ENCODE data around the gene SPEM3.

DNA sequence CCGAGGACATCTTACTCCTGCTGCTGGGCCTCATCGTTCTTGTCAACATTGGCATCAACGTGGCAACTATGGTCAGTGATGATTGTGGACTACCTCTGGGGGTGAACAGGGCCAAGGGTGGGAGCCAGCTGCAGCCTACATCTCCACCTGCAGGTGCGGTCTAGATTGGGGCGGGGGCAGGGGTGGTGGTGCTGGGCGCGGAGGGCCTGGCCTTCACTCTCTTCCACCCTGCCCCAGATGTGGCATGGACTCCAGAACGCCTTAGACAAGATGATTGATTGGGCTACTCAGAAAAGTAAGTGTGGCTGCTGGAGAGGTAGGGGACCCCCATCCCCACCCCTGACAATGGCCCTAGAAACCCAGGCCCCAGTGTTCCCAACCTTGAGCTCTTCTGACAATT lies 2.9 kb upstream of the SPEM3 start:
- TF ChIP-seq, protein P1, sequence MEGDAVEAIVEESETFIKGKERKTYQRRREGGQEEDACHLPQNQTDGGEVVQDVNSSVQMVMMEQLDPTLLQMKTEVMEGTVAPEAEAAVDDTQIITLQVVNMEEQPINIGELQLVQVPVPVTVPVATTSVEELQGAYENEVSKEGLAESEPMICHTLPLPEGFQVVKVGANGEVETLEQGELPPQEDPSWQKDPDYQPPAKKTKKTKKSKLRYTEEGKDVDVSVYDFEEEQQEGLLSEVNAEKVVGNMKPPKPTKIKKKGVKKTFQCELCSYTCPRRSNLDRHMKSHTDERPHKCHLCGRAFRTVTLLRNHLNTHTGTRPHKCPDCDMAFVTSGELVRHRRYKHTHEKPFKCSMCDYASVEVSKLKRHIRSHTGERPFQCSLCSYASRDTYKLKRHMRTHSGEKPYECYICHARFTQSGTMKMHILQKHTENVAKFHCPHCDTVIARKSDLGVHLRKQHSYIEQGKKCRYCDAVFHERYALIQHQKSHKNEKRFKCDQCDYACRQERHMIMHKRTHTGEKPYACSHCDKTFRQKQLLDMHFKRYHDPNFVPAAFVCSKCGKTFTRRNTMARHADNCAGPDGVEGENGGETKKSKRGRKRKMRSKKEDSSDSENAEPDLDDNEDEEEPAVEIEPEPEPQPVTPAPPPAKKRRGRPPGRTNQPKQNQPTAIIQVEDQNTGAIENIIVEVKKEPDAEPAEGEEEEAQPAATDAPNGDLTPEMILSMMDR (IDR thresholded peaks at IDR 0.05) = no peak
- TF ChIP-seq POLR2A (IDR thresholded peaks at IDR 0.05) = no peak

Data from ovary (tissue), 3 donors.